ENCODE data around the gene AGBL5. TPM values are rescaled to one million over a fixed set of nuclear protein-coding genes. Genes with fewer than 3 reads are reported as not detected.

Gene AGBL5
- total and polyA plus RNA-seq, 10 donors, result 7.1 to 18.6 (median 12.7) TPM

- no peaks in the 10 kb centered on the region for H3K9me3 ChIP-seq
- peaks cover 0 to 23% (median 0%) of the 10 kb centered on the region in 6 donors for H3K36me3 ChIP-seq
- H3K4me3 ChIP-seq, result no peak overlapping the region
- TF ChIP-seq POLR2AphosphoS5 (IDR thresholded peaks at IDR 0.05) (peak in 1 of 3 donors; percentile 24), POLR2A (IDR thresholded peaks at IDR 0.05) (no peak)
- H3K4me1 ChIP-seq, result peaks cover 23 to 89% (median 56%) of the 10 kb centered on the region in 6 donors
- WGBS, 5 donors, result 87 to 96% (median 88%) methylated on average over 14 to 20 of the region's 20 CpGs
- intact Hi-C loops (cut with DNase I; ENCODE audit: low total_unique reads), result no loop called here
- H3K27ac ChIP-seq, result peak overlapping the region in 1 of 8 donors; percentile 97
- DNase-seq, result peak; percentile 79
- H3K27me3 ChIP-seq (replicated peaks in 1 of 7), result no peaks in the 10 kb centered on the region
These were observed 32.2 kb downstream of the AGBL5 start for GRCh38 chr2:27083410-27084296.

DNA sequence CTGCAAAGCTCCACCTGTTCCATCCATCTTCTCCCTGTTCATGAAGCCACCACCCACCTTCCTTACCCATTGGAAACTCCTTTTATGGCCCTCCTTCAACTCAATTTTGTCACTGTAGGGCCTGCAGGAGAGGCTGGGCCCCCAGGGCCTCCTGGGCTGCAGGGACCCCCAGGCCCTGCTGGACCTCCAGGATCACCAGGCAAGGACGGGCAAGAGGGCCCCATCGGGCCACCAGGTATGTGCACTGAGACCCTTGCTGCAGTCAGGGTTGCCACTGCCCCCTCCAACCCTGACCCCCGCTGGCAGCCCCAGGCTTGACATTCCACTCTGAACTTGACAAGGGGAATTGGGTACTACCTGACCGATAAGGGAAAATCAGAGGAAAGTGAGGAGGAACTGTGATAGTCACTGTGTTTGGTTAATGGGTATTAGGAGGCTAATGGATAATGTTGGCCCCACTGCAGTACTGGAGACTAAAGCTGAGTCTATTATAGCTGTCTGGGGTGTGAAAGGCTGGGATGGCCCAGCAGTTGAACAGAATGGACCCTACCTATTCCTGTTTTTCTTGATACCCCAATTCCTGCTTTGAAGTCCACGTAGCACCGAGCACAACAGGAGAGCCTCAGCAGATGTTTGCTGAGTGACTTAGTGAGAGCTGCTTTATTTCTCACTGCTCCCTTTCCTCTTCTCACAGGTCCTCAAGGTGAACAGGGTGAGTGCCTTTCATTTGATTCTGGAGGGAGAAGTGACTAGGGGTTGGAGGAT is 33.0 kb downstream of the AGBL5 start:
- Histone ChIP-seq H3K27ac (peak overlapping the region in 2 of 8 donors; percentile 95 to 97), H3K36me3 (peaks cover 0 to 23% (median 0%) of the 10 kb centered on the region in 6 donors), H3K4me1 (peaks cover 23 to 81% (median 56%) of the 10 kb centered on the region in 6 donors), H3K9me3 (no peaks in the 10 kb centered on the region), H3K27me3 (replicated peaks in 1 of 7) (no peaks in the 10 kb centered on the region), H3K4me3 (peak overlapping the region in 1 of 8 donors; percentile 91)
- intact Hi-C loops (cut with DNase I; ENCODE audit: low total_unique reads), result no loop called here
- WGBS, 5 donors, result 80 to 91% (median 89%) methylated on average over 6 of the region's 6 CpGs
- no peak for TF ChIP-seq POLR2AphosphoS5 (IDR thresholded peaks at IDR 0.05)
- TF ChIP-seq POLR2A (IDR thresholded peaks at IDR 0.05), result no peak
- no peak for TF ChIP-seq CTCF (IDR thresholded peaks at IDR 0.05 in 8 of 11, conservative IDR thresholded peaks at IDR 0.05 in 3 of 11)
- peak; percentile 74 for DNase-seq

- Histone ChIP-seq H3K4me3 (peak overlapping the region in 7 of 8 donors; percentile 48 to 91 (median 63)), H3K27me3 (replicated peaks in 1 of 7) (no peaks in the 10 kb centered on the region), H3K4me1 (peaks cover 23 to 74% (median 55%) of the 10 kb centered on the region in 6 donors), H3K9me3 (no peaks in the 10 kb centered on the region), H3K36me3 (peaks cover 0 to 23% (median 0%) of the 10 kb centered on the region in 6 donors), H3K27ac (peak overlapping the region; percentile 75 to 95 (median 90))
- WGBS, 5 donors, result 61 to 71% (median 67%) methylated on average over 10 of the region's 10 CpGs
- intact Hi-C loops (cut with DNase I; ENCODE audit: low total_unique reads), result no loop called here
- TF ChIP-seq POLR2A (IDR thresholded peaks at IDR 0.05), result no peak
- no peak for TF ChIP-seq POLR2AphosphoS5 (IDR thresholded peaks at IDR 0.05)
- TF ChIP-seq CTCF (IDR thresholded peaks at IDR 0.05 in 8 of 11, conservative IDR thresholded peaks at IDR 0.05 in 3 of 11), result no peak
- peak; percentile 79 for DNase-seq
These were observed 33.7 kb downstream of the AGBL5 start for GRCh38 chr2:27085062-27085672.

GRCh38 chr2:27085673-27086089 is 34.2 kb downstream of the AGBL5 start:
- no peaks in the 10 kb centered on the region for H3K9me3 ChIP-seq
- peak; percentile 91 for DNase-seq
- WGBS, 5 donors, result 2 to 15% (median 4%) methylated on average over 7 to 38 of the region's 38 CpGs
- intact Hi-C loops (cut with DNase I; ENCODE audit: low total_unique reads), result no loop called here
- peak in 5 of 11 experiments; percentile 7 to 35 (median 14) for TF ChIP-seq CTCF (IDR thresholded peaks at IDR 0.05 in 8 of 11, conservative IDR thresholded peaks at IDR 0.05 in 3 of 11)
- peak; percentile 65 to 81 (median 77) for TF ChIP-seq POLR2AphosphoS5 (IDR thresholded peaks at IDR 0.05)
- TF ChIP-seq POLR2A (IDR thresholded peaks at IDR 0.05), result no peak
- H3K4me3 ChIP-seq, result peak overlapping the region; percentile 47 to 91 (median 63)
- peaks cover 0 to 23% (median 0%) of the 10 kb centered on the region in 6 donors for H3K36me3 ChIP-seq
- no peaks in the 10 kb centered on the region for H3K27me3 ChIP-seq (replicated peaks in 1 of 7)
- peak overlapping the region; percentile 75 to 95 (median 90) for H3K27ac ChIP-seq
- H3K4me1 ChIP-seq, result peaks cover 23 to 69% (median 51%) of the 10 kb centered on the region in 6 donors

Measured in spleen (tissue), 11 donors.